Skeletal muscle tissue (tissue), 4 donors: Measurements from ENCODE around the gene NANS. TPM values are rescaled to one million over a fixed set of nuclear protein-coding genes. Genes with fewer than 3 reads are reported as not detected.
"Not testable (repeated sequence)": the region's sequence is repeated elsewhere in the genome, so short reads cannot be mapped to it uniquely, and the experiment has no call there.

Experiments used
- H3K27ac ChIP-seq: one replicate; pipeline ENCODE4 v1.7.0; 2013; ENCODE audit warnings: mild to moderate bottlenecking, low read depth, low read length, inconsistent platforms
- H3K27me3 ChIP-seq, 3 donors: one replicate each; pipeline ENCODE4 v1.7.0; 2013; ENCODE audit warnings: low read length in 3 of 3; ENCODE audit not compliant: control insufficient read depth in 3 of 3, insufficient read depth in 3 of 3
- H3K36me3 ChIP-seq, 3 donors: one replicate each; pipeline ENCODE4 v1.7.0; 2013; ENCODE audit warnings: low read length in 3 of 3; ENCODE audit not compliant: control insufficient read depth in 3 of 3, insufficient read depth in 3 of 3
- H3K4me1 ChIP-seq, 3 donors: one replicate each; pipeline ENCODE4 v1.7.0; 2013; ENCODE audit warnings: low read length in 3 of 3, mild to moderate bottlenecking in 3 of 3; ENCODE audit not compliant: control insufficient read depth in 3 of 3, insufficient read depth in 3 of 3
- H3K4me3 ChIP-seq, 3 donors: one replicate each; pipeline ENCODE4 v1.7.0; 2013; ENCODE audit warnings: low read length in 3 of 3
- H3K9ac ChIP-seq, 3 donors: one replicate each; pipeline ENCODE4 v1.7.0; 2013; ENCODE audit warnings: low read length in 3 of 3, mild to moderate bottlenecking in 3 of 3, moderate library complexity in 2 of 3, low read depth in 1 of 3
- H3K9me3 ChIP-seq, 3 donors: one replicate each; pipeline ENCODE4 v1.7.0; 2013; ENCODE audit warnings: low read length in 3 of 3; ENCODE audit not compliant: control insufficient read depth in 3 of 3
- total RNA-seq: library from RNA; depleted of rRNA; stranded (reverse); fragments of >200 nt; gene quantifications from one replicate; pipeline ENCODE4 v1.2.3, GENCODE V29; 2014
- donor health status: Osteomylitis.

NANS gene
- total RNA-seq, 1 donor from 2014 or later = 32.4 TPM

GRCh38 chr9:98121058-98121457 lies 64.5 kb downstream of the NANS start:
- Histone ChIP-seq H3K4me3 (no peak overlapping the region), H3K9me3 (no peaks in the 10 kb centered on the region), H3K27ac (no peak overlapping the region), H3K9ac (no peak overlapping the region), H3K27me3 (peaks cover 0 to 23% (median 9%) of the 10 kb centered on the region in 3 donors), H3K4me1 (peaks cover 4 to 14% (median 9%) of the 10 kb centered on the region in 3 donors), H3K36me3 (no peaks in the 10 kb centered on the region)

GRCh38 chr9:98124091-98124490 lies 67.6 kb downstream of the NANS start:
- H3K27ac ChIP-seq, H3K4me3 ChIP-seq, H3K4me1 ChIP-seq, H3K9ac ChIP-seq, H3K9me3 ChIP-seq, H3K36me3 ChIP-seq: not testable (repeated sequence)
- peaks cover 0 to 10% (median 5%) of the 10 kb centered on the region in 3 donors for H3K27me3 ChIP-seq

- H3K9ac ChIP-seq = no peak overlapping the region
- peaks cover 0 to 7% (median 5%) of the 10 kb centered on the region in 3 donors for H3K27me3 ChIP-seq
- no peaks in the 10 kb centered on the region for H3K36me3 ChIP-seq
- H3K9me3 ChIP-seq = no peaks in the 10 kb centered on the region
- H3K27ac ChIP-seq = no peak overlapping the region
- H3K4me1 ChIP-seq = peaks cover 0 to 3% (median 3%) of the 10 kb centered on the region in 3 donors
- no peak overlapping the region for H3K4me3 ChIP-seq
Measured at GRCh38 chr9:98124637-98125426, 68.3 kb downstream of the NANS start.

GRCh38 chr9:98127226-98127625 lies 70.7 kb downstream of the NANS start:
- H3K4me3 ChIP-seq = no peak overlapping the region
- H3K4me1 ChIP-seq = no peaks in the 10 kb centered on the region
- H3K27ac ChIP-seq = no peak overlapping the region
- H3K9me3 ChIP-seq = no peaks in the 10 kb centered on the region
- H3K9ac ChIP-seq = no peak overlapping the region
- no peaks in the 10 kb centered on the region for H3K36me3 ChIP-seq
- peaks cover 0 to 3% (median 0%) of the 10 kb centered on the region in 3 donors for H3K27me3 ChIP-seq

- Histone ChIP-seq H3K4me3 (no peak overlapping the region), H3K9me3 (no peaks in the 10 kb centered on the region), H3K27me3 (peaks cover 0 to 6% (median 0%) of the 10 kb centered on the region in 3 donors), H3K27ac (no peak overlapping the region), H3K9ac (no peak overlapping the region), H3K36me3 (no peaks in the 10 kb centered on the region), H3K4me1 (no peaks in the 10 kb centered on the region)
Measured at GRCh38 chr9:98128316-98128715, 71.8 kb downstream of the NANS start.

- Histone ChIP-seq H3K27ac (no peak overlapping the region), H3K4me3 (no peak overlapping the region), H3K9ac (no peak overlapping the region), H3K36me3 (no peaks in the 10 kb centered on the region), H3K27me3 (peaks cover 0 to 8% (median 0%) of the 10 kb centered on the region in 3 donors), H3K4me1 (no peaks in the 10 kb centered on the region), H3K9me3 (no peaks in the 10 kb centered on the region)
Measured at GRCh38 chr9:98129451-98129881, 72.9 kb downstream of the NANS start.

GRCh38 chr9:98130060-98130459 lies 73.5 kb downstream of the NANS start:
- not testable (repeated sequence) for H3K4me3 ChIP-seq, H3K27ac ChIP-seq, H3K4me1 ChIP-seq, H3K27me3 ChIP-seq, H3K9me3 ChIP-seq, H3K9ac ChIP-seq, H3K36me3 ChIP-seq

- no peaks in the 10 kb centered on the region for H3K9me3 ChIP-seq
- no peak overlapping the region for H3K27ac ChIP-seq
- H3K4me3 ChIP-seq = no peak overlapping the region
- no peaks in the 10 kb centered on the region for H3K4me1 ChIP-seq
- H3K36me3 ChIP-seq = no peaks in the 10 kb centered on the region
- H3K27me3 ChIP-seq = peaks cover 0 to 8% (median 0%) of the 10 kb centered on the region in 3 donors
- H3K9ac ChIP-seq = no peak overlapping the region
Measured at GRCh38 chr9:98130576-98131228, 74.2 kb downstream of the NANS start.

- Histone ChIP-seq H3K4me3 (no peak overlapping the region), H3K36me3 (no peaks in the 10 kb centered on the region), H3K27ac (no peak overlapping the region), H3K4me1 (no peaks in the 10 kb centered on the region), H3K9me3 (no peaks in the 10 kb centered on the region), H3K27me3 (peaks cover 0 to 8% (median 0%) of the 10 kb centered on the region in 3 donors), H3K9ac (no peak overlapping the region)
Measured at GRCh38 chr9:98132158-98132557, 75.6 kb downstream of the NANS start.
